GM12878 (cell line): ENCODE measurements around the gene NADSYN1. TPM values are rescaled to one million over a fixed set of nuclear protein-coding genes. Genes with fewer than 3 reads are reported as not detected.

Experiments used
- ATAC-seq: fragments of 200-7000 bp; cut with Tn5 transposase; 3 replicates; pipeline ENCODE4 v1.9.1; 2020; ENCODE audit warnings: mild to moderate bottlenecking, moderate library complexity
- BruUV-seq: library from RNA; stranded (reverse); fragments of 400-500 nt; replicated peaks from 2 replicates; lab custom pipeline; 2021; lab: Mats Ljungman, UMichigan
- CTCF ChIA-PET: fragments of 300-600 bp; sonication (Branson Sonifier 250); formaldehyde crosslinking; extraction: SDS; loops from one replicate; lab custom pipeline; 2021; ENCODE audit warnings: inconsistent platforms; lab: Yijun Ruan, JAX
- POLR2A ChIA-PET: fragments of 350-600 bp; formaldehyde crosslinking; extraction: SDS; loops from one replicate; lab custom pipeline; 2021; ENCODE audit warnings: inconsistent platforms; lab: Charles Lee
- RAD21 ChIA-PET: fragments of 300-600 bp; sonication (Branson Sonifier 250); formaldehyde crosslinking; loops from one replicate; lab custom pipeline; 2023; ENCODE audit warnings: antibody characterized with exemption; ENCODE audit not compliant: unreplicated experiment; lab: Charles Lee
- SMC1A ChIA-PET: fragments of 300-600 bp; sonication (Branson Sonifier 250); formaldehyde crosslinking; loops from one replicate; lab custom pipeline; 2023; ENCODE audit not compliant: unreplicated experiment, uncharacterized antibody; lab: Charles Lee
- DNase-seq: peaks from one replicate; pipeline ENCODE4 v3.0.0-alpha.2; 2011; ENCODE audit warnings: low read depth, low spot score
- FAIRE-seq: peaks from 3 replicates; lab custom pipeline; 2011; peaks lifted over from hg19 to GRCh38; lab: Jason Lieb, UNC
- H2AFZ ChIP-seq: 2 replicates; pipeline ENCODE4 v1.6.0; 2011; ENCODE audit warnings: low read depth, low read length, control low read depth; ENCODE audit not compliant: control insufficient read depth
- H3K27ac ChIP-seq: 2 replicates; pipeline ENCODE4 v1.5.1; 2011; ENCODE audit warnings: control low read depth; ENCODE audit not compliant: control insufficient read depth, insufficient read depth
- H3K27me3 ChIP-seq, 2 experiments: replicated peaks in 1 of 2; 2 replicates each; pipeline versions ENCODE4 v1.6.0 to v1.6.1; 2011; ENCODE audit warnings: low read length in 1 of 2; ENCODE audit not compliant: control insufficient read depth in 2 of 2, insufficient read depth in 2 of 2
- H3K36me3 ChIP-seq, 2 experiments: 2 replicates each; pipeline ENCODE4 v1.5.1; 2011; ENCODE audit warnings: low read length in 1 of 2; ENCODE audit not compliant: control insufficient read depth in 2 of 2, insufficient read depth in 2 of 2
- H3K4me1 ChIP-seq: 2 replicates; pipeline ENCODE4 v1.6.1; 2011; ENCODE audit warnings: mild to moderate bottlenecking, low read length, moderate library complexity, mixed read lengths; ENCODE audit not compliant: control insufficient read depth, insufficient read depth
- H3K4me2 ChIP-seq: 2 replicates; pipeline ENCODE4 v1.6.0; 2011; ENCODE audit warnings: control low read depth; ENCODE audit not compliant: control insufficient read depth, insufficient read depth
- H3K4me3 ChIP-seq: fragments of 200-600 bp; sonication (generic); 2 replicates; pipeline ENCODE4 v1.5.1; 2016
- H3K79me2 ChIP-seq: 2 replicates; pipeline ENCODE4 v1.6.0; 2011; ENCODE audit warnings: low read length; ENCODE audit not compliant: control insufficient read depth, insufficient read depth
- H3K9ac ChIP-seq: 2 replicates; pipeline ENCODE4 v1.8.0; 2011; ENCODE audit warnings: low read length, control low read depth, mixed read lengths; ENCODE audit not compliant: control insufficient read depth, insufficient read depth
- H3K9me3 ChIP-seq: replicated peaks from 3 replicates; pipeline ENCODE4 v1.5.1; 2011; ENCODE audit warnings: mild to moderate bottlenecking, low read length; ENCODE audit not compliant: control insufficient read depth, insufficient read depth
- H4K20me1 ChIP-seq: 2 replicates; pipeline ENCODE4 v1.6.0; 2011; ENCODE audit not compliant: control insufficient read depth, insufficient read depth
- BCLAF1 ChIP-seq: fragments of 450-650 bp; IDR thresholded peaks from 2 replicates; pipeline ENCODE4 v1.6.1; 2017; ENCODE audit warnings: antibody characterized with exemption, mild to moderate bottlenecking, moderate library complexity
- BRCA1 ChIP-seq: IDR thresholded peaks from 2 replicates; pipeline ENCODE4 v1.6.1; 2011; ENCODE audit warnings: low read depth, low read length, improper control_type of control experiment
- CHD2 ChIP-seq: IDR thresholded peaks from 2 replicates; pipeline ENCODE4 v1.6.1; 2011; ENCODE audit warnings: low read depth, low read length, improper control_type of control experiment, borderline replicate concordance
- ELK1 ChIP-seq: IDR thresholded peaks from 2 replicates; pipeline ENCODE4 v1.6.1; 2012; ENCODE audit warnings: low read depth, low read length, improper control_type of control experiment
- IRF5 ChIP-seq: fragments of 450-650 bp; IDR thresholded peaks from 2 replicates; pipeline ENCODE4 v1.6.1; 2017; ENCODE audit warnings: borderline replicate concordance
- MEF2A ChIP-seq: IDR thresholded peaks from 2 replicates; pipeline ENCODE4 v1.6.1; 2011; ENCODE audit warnings: low read depth, mild to moderate bottlenecking, low read length, moderate library complexity; ENCODE audit not compliant: insufficient read depth
- MEF2B ChIP-seq: fragments of 450-650 bp; IDR thresholded peaks from 2 replicates; pipeline ENCODE4 v1.6.1; 2018; ENCODE audit warnings: mild to moderate bottlenecking, moderate library complexity; ENCODE audit not compliant: partially characterized antibody, poor library complexity, severe bottlenecking
- MXI1 ChIP-seq: fragments of 150-350 bp; IDR thresholded peaks from 2 replicates; pipeline ENCODE4 v1.6.1; 2011; ENCODE audit warnings: low read depth, mild to moderate bottlenecking, inconsistent platforms, low read length, improper control_type of control experiment
- NR2C2 ChIP-seq: IDR thresholded peaks from 2 replicates; pipeline ENCODE4 v1.6.1; 2011; ENCODE audit warnings: borderline replicate concordance, low read depth; ENCODE audit not compliant: control insufficient read depth, insufficient read length
- SMC3 ChIP-seq: IDR thresholded peaks from 2 replicates; pipeline ENCODE4 v1.6.1; 2011; ENCODE audit warnings: low read length, improper control_type of control experiment, borderline replicate concordance
- SRF ChIP-seq, 2 experiments: IDR thresholded peaks; 2 replicates each; pipeline ENCODE4 v1.6.1; 2011; ENCODE audit warnings: low read depth in 2 of 2, low read length in 2 of 2, mild to moderate bottlenecking in 1 of 2, moderate library complexity in 1 of 2
- STAT1 ChIP-seq: fragments of 450-650 bp; conservative IDR thresholded peaks from 2 replicates; pipeline ENCODE4 v1.6.1; 2014; ENCODE audit warnings: antibody characterized with exemption, mild to moderate bottlenecking
- TCF3 ChIP-seq: IDR thresholded peaks from 2 replicates; pipeline ENCODE4 v1.6.1; 2012; ENCODE audit warnings: low read depth, mild to moderate bottlenecking, low read length, borderline replicate concordance; ENCODE audit not compliant: insufficient read depth
- ZBTB40 ChIP-seq: fragments of 450-650 bp; IDR thresholded peaks from 2 replicates; pipeline ENCODE4 v1.6.1; 2016; ENCODE audit warnings: mild to moderate bottlenecking, moderate library complexity, borderline replicate concordance
- ZNF384 ChIP-seq: IDR thresholded peaks from 2 replicates; pipeline ENCODE4 v1.6.1; 2012; ENCODE audit warnings: low read depth, mild to moderate bottlenecking, low read length, improper control_type of control experiment, borderline replicate concordance
- WGBS: methylation state at CpG from one replicate; pipeline ENCODE4 v1.1.6; 2016; ENCODE audit warnings: low lambda C conversion rate; ENCODE audit not compliant: insufficient replicate concordance, insufficient coverage; ENCODE audit errors: missing lambda C conversion rate; 5-methylcytosine and 5-hydroxymethylcytosine counted together
- in situ Hi-C: fragments of 300-500 bp; cut with MboI; formaldehyde crosslinking; loops from 9 replicates; pipeline ENCODE4 v1.14.3; 2018; ENCODE audit warnings: mixed read lengths
- intact Hi-C: fragments of 100-400 bp; cut with micrococcal nuclease; formaldehyde crosslinking; loops from one replicate; pipeline ENCODE4 v1.14.2; 2022; ENCODE audit not compliant: unreplicated experiment
- polyA plus RNA-seq, 11 experiments: library from polyadenylated mRNA; depleted of rRNA in 4 of 11; unstranded in 6 of 11; stranded (reverse) in 5 of 11; fragments of >200 nt; fragmentation: Nextera tagmentation in 4 of 11; fragmentation: Illumina TruSeq in 1 of 11; extraction: Ambion mirVana in 4 of 11; extraction: Trizol in 1 of 11; gene quantifications; 1 replicate in 1 of 11; 2 replicates in 10 of 11; pipeline versions ENCODE4 v1.2.1 to v1.2.3, GENCODE V29; 2011 to 2016; ENCODE audit warnings: inconsistent platforms in 2 of 11, missing spikeins in 2 of 11, low read depth in 1 of 11
- total RNA-seq, 4 experiments: library from RNA; depleted of rRNA in 3 of 4; stranded (reverse); fragments of >200 nt in 3 of 4; fragmentation: Illumina TruSeq in 1 of 4; extraction: Trizol in 1 of 4; gene quantifications; 2 replicates each; pipeline versions ENCODE4 v1.2.1 to v1.2.3, GENCODE V29; 2013 to 2021

Gene NADSYN1
- total and polyA plus RNA-seq, 10 of the 15 experiments (the other 5 are each of a cell fraction or from before 2014, with no cell fraction given): 12.2 to 90.2 (median 69.5) TPM

- ATAC-seq (no peak), DNase-seq (no peak), FAIRE-seq (no peak)
- Histone ChIP-seq H3K79me2 (peaks cover 2% of the 10 kb centered on the region; the same call in 1 of the 2 replicates), H3K36me3 (peaks cover 18 to 21% of the 10 kb centered on the region in 2 experiments; a peak in 3 of 4 replicates), H4K20me1 (no peaks in the 10 kb centered on the region), H3K9ac (no peak overlapping the region), H3K4me1 (no peaks in the 10 kb centered on the region), H3K4me2 (no peak overlapping the region), H3K27ac (no peak overlapping the region), H3K27me3 (no peaks in the 10 kb centered on the region), H2AFZ (no peak overlapping the region), H3K4me3 (no peak overlapping the region), H3K9me3 (peaks cover 2% of the 10 kb centered on the region; the same call in 2 of the 3 replicates)
- RAD21 ChIA-PET: no interaction called here
- SMC1A ChIA-PET: no interaction called here
- intact Hi-C loops (no loop called here), in situ Hi-C loops (no loop called here)
- CTCF ChIA-PET: no interaction called here
- BruUV-seq: no TSS peak
- 96% methylated on average over 11 of the region's 11 CpGs for WGBS
- POLR2A ChIA-PET: no interaction called here
- TF ChIP-seq MEF2B: no peak
- TF ChIP-seq MEF2A: no peak
- no peak for TF ChIP-seq BCLAF1
- TF ChIP-seq CHD2: no peak
- TF ChIP-seq NR2C2: no peak
- TF ChIP-seq BRCA1: no peak
- no peak for TF ChIP-seq SRF (IDR thresholded peaks at IDR 0.05; ENCODE audit: low read depth in 2 of 2, low read length in 2 of 2)
- TF ChIP-seq ZNF384: no peak
- no peak for TF ChIP-seq ELK1
- TF ChIP-seq SMC3: no peak
- no peak for TF ChIP-seq MXI1
- TF ChIP-seq IRF5: no peak
- TF ChIP-seq TCF3: no peak
- TF ChIP-seq ZBTB40: no peak
- no peak for TF ChIP-seq STAT1
These were observed 11.8 kb upstream of the NADSYN1 start for GRCh38 chr11:71441251-71441650.
